ENCODE measurements around the gene CD7.
A peak's percentile ranks its signal among the peaks of the same experiment; 100 is the strongest.

CD7 gene

DNA sequence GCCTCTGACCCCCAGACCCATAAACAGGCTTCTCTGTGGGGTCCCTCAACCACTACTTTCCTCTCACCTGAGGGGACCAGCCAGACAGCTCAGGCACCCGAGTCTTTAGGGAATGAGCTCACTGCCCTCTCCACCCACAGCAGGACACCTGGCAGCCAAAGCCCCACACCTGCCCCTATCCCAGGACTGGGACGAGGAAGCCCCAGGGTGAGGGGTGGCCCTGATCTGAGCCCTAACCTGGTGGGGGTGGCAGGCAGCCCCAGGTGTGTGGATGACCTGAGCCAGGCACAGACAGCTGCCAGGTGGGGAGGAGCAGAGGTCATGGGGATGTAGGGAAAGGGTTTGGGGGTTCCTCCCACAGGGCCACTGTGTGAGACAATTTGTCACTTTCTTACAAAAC lies 40.0 kb upstream of the CD7 start:
- no peak overlapping the region for H3K4me3 ChIP-seq (ENCODE audit: low read depth, low read length)
- TF ChIP-seq, protein P1, sequence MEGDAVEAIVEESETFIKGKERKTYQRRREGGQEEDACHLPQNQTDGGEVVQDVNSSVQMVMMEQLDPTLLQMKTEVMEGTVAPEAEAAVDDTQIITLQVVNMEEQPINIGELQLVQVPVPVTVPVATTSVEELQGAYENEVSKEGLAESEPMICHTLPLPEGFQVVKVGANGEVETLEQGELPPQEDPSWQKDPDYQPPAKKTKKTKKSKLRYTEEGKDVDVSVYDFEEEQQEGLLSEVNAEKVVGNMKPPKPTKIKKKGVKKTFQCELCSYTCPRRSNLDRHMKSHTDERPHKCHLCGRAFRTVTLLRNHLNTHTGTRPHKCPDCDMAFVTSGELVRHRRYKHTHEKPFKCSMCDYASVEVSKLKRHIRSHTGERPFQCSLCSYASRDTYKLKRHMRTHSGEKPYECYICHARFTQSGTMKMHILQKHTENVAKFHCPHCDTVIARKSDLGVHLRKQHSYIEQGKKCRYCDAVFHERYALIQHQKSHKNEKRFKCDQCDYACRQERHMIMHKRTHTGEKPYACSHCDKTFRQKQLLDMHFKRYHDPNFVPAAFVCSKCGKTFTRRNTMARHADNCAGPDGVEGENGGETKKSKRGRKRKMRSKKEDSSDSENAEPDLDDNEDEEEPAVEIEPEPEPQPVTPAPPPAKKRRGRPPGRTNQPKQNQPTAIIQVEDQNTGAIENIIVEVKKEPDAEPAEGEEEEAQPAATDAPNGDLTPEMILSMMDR (IDR thresholded peaks at IDR 0.05; ENCODE audit: low read depth, low read length, missing control alignments) = no peak
- in situ Hi-C loops (cut with HindIII; ENCODE audit: low sequenced_read_pairs) = no loop called here
- DNase-seq (ENCODE audit: low read depth) = no peak

DNA sequence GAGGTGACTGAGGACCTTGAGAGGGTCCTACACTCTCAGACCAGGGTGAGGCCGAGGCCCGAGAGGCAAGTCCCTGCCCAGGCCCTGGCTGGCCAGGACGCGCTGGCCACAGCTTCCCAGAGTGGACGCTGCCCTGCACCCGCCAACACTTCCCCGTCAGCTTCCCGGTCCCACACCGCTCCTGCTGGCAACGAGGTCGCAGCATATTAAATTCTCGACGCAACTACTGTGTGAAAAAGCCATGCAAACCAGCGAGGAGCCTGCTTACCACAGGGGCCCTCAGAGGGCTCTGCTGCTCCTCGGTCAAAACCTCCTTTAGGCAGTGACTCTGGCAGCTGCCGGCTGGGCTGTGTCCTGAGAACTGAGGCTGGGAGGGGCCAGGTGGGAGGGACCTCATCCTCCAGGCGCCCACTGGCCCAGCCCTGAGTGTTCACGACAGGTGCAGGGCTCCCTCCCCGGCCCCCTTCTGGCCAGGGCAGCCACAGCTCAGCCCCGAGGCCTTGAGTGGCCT lies 39.5 kb upstream of the CD7 start:
- in situ Hi-C loops (cut with HindIII; ENCODE audit: low sequenced_read_pairs) = no loop called here
- TF ChIP-seq, protein P1 (IDR thresholded peaks at IDR 0.05; ENCODE audit: low read depth, low read length, missing control alignments) = no peak
- H3K4me3 ChIP-seq (ENCODE audit: low read depth, low read length) = no peak overlapping the region
- no peak for DNase-seq (ENCODE audit: low read depth)

GRCh38 chr17:82355770-82356427 lies 38.5 kb upstream of the CD7 start:
- DNase-seq (ENCODE audit: low read depth) = no peak
- TF ChIP-seq, protein P1 (IDR thresholded peaks at IDR 0.05; ENCODE audit: low read depth, low read length, missing control alignments) = no peak
- in situ Hi-C loops (cut with HindIII; ENCODE audit: low sequenced_read_pairs) = no loop called here
- no peak overlapping the region for H3K4me3 ChIP-seq (ENCODE audit: low read depth, low read length)

DNA sequence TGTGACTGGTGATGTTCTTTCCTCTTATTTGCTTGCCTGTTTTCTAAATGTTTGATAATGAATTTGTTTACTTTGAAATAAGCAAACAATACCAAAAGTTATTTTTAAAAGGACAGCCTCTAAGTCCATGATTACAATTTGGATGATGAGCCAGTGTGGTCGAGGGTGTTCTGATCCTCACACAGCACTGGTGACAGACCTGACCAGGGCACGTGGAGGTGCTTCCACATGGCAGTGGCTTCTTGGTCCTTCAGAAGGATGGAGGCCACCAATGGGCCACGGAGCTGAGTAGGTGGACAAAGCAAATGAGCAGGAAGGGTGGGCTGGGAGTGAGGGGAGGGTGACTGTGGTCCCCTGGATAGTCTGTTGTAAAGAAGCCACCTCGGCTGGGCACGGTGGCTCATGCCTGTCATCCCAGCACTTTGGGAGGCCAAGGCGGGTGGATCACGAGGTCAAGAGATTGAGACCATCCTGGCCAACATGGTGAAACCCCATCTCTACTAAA lies 37.4 kb upstream of the CD7 start:
- TF ChIP-seq, protein P1 (IDR thresholded peaks at IDR 0.05; ENCODE audit: low read depth, low read length, missing control alignments) = no peak
- no peak overlapping the region for H3K4me3 ChIP-seq (ENCODE audit: low read depth, low read length)
- in situ Hi-C loops (cut with HindIII; ENCODE audit: low sequenced_read_pairs) = no loop called here
- DNase-seq (ENCODE audit: low read depth) = no peak

DNA sequence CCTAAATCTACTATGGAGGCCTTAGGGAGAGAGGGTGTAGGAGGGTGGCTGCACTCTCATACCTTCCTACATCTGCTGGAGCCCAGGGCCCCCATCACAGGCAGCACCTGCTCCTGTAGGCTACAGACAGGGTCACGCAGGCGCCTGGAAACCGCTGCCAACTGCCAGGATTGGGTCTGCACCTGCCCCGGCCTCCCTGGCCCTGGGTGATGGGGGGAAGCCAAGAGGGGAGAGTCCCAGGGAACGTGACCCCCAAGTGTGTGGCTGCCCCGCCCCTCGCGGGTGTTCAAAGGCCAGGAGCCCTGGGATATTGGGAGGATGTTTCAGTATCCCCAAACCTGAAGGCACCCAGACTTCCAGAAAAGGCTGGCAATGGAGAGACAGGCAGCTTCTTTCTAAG lies 36.1 kb upstream of the CD7 start:
- H3K4me3 ChIP-seq (ENCODE audit: low read depth, low read length) = no peak overlapping the region
- no peak for DNase-seq (ENCODE audit: low read depth)
- in situ Hi-C loops (cut with HindIII; ENCODE audit: low sequenced_read_pairs) = no loop called here
- TF ChIP-seq, protein P1 (IDR thresholded peaks at IDR 0.05; ENCODE audit: low read depth, low read length, missing control alignments) = no peak

- TF ChIP-seq, protein P1 (IDR thresholded peaks at IDR 0.05; ENCODE audit: low read depth, low read length, missing control alignments) = peak; percentile 91
- H3K4me3 ChIP-seq (ENCODE audit: low read depth, low read length) = no peak overlapping the region
- in situ Hi-C loops (cut with HindIII; ENCODE audit: low sequenced_read_pairs) = no loop called here
- peak; percentile 86 for DNase-seq (ENCODE audit: low read depth)
Measured at GRCh38 chr17:82351713-82352488, 34.5 kb upstream of the CD7 start.
